Stimulated activated CD4-positive, alpha-beta T cell treated with anti-CD3 and anti-CD28 coated beads, Interleukin-12 subunit alpha, Interleukin-12 subunit beta, amount 100 ng/mL, for 24 hours (primary cell): Measurements from ENCODE around the gene RPSA.
"Not testable (repeated sequence)": the region's sequence is repeated elsewhere in the genome, so short reads cannot be mapped to it uniquely, and the experiment has no call there.

Experiments used
- DNase-seq, 2 experiments: peaks; one replicate each; pipeline ENCODE4 v3.0.0-alpha.2; 2020; ENCODE audit warnings: low read depth in 2 of 2

RPSA gene

GRCh38 chr3:39388741-39389248 lies 17.7 kb upstream of the RPSA start:
- no peak for DNase-seq

- no peak for DNase-seq
Measured at GRCh38 chr3:39390181-39390580, 16.3 kb upstream of the RPSA start.

- no peak for DNase-seq
Measured at GRCh38 chr3:39396690-39397089, 9.8 kb upstream of the RPSA start.

- no peak for DNase-seq
Measured at GRCh38 chr3:39398700-39399099, 7.8 kb upstream of the RPSA start.

- DNase-seq = no peak
Measured at GRCh38 chr3:39401983-39402382, 4.5 kb upstream of the RPSA start.

- DNase-seq = no peak
Measured at GRCh38 chr3:39404943-39405686, 1.4 kb upstream of the RPSA start.

- no peak for DNase-seq
Measured at GRCh38 chr3:39405687-39406367, 693 bp upstream of the RPSA start.

- no peak for DNase-seq
Measured at GRCh38 chr3:39407259-39407629, 724 bp downstream of the RPSA start.

- no peak for DNase-seq
Measured at GRCh38 chr3:39407773-39408492, 1.4 kb downstream of the RPSA start.

GRCh38 chr3:39408493-39409372 lies 2.2 kb downstream of the RPSA start:
- DNase-seq = no peak

GRCh38 chr3:39409514-39410136 lies 3.1 kb downstream of the RPSA start:
- no peak for DNase-seq

- DNase-seq = no peak
Measured at GRCh38 chr3:39410893-39411292, 4.4 kb downstream of the RPSA start.

GRCh38 chr3:39412668-39413260 lies 6.2 kb downstream of the RPSA start:
- DNase-seq = no peak

GRCh38 chr3:39413691-39414420 lies 7.3 kb downstream of the RPSA start:
- DNase-seq = no peak

GRCh38 chr3:39414421-39414907 lies 7.9 kb downstream of the RPSA start:
- no peak for DNase-seq

- not testable (repeated sequence) for DNase-seq
Measured at GRCh38 chr3:39415302-39415701, 8.8 kb downstream of the RPSA start.

GRCh38 chr3:39415983-39416382 lies 9.5 kb downstream of the RPSA start:
- no peak for DNase-seq

- DNase-seq = not testable (repeated sequence)
Measured at GRCh38 chr3:39416998-39417397, 10.5 kb downstream of the RPSA start.

GRCh38 chr3:39418556-39419225 lies 12.2 kb downstream of the RPSA start:
- not testable (repeated sequence) for DNase-seq
